ENCODE measurements around the gene LPP.

LPP gene

DNA sequence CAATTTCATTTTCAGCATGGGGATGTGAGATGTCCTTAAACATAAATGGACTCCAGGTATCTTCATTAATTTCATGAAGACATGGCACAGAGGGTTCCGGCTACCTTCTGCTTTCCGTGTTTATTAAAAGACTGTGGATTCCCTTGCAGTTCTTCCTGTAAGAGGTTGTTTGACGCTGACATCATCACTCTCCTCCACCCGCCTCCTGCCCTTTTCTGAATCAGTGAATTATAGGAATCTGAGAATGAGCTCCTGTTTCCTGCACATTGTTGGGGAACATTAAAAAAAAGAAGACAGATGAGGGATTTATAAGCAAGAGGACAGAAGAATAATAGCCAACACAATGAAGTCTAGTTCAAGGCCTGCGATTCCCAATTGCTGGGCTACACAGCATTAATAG lies 191.3 kb downstream of the LPP start:
- H3K9me3 Mint-ChIP-seq: no peaks in the 10 kb centered on the region
- DNase-seq (ENCODE audit: low spot score): no peak
- H3K27me3 Mint-ChIP-seq (ENCODE audit: low read depth): peaks cover 3% of the 10 kb centered on the region
- no peak overlapping the region for H3K4me3 Mint-ChIP-seq
- peaks cover 6% of the 10 kb centered on the region for H3K36me3 Mint-ChIP-seq (ENCODE audit: low read depth)
- peaks cover 2% of the 10 kb centered on the region for H3K4me1 Mint-ChIP-seq (ENCODE audit: low read depth)
- H3K27ac Mint-ChIP-seq: no peak overlapping the region

DNA sequence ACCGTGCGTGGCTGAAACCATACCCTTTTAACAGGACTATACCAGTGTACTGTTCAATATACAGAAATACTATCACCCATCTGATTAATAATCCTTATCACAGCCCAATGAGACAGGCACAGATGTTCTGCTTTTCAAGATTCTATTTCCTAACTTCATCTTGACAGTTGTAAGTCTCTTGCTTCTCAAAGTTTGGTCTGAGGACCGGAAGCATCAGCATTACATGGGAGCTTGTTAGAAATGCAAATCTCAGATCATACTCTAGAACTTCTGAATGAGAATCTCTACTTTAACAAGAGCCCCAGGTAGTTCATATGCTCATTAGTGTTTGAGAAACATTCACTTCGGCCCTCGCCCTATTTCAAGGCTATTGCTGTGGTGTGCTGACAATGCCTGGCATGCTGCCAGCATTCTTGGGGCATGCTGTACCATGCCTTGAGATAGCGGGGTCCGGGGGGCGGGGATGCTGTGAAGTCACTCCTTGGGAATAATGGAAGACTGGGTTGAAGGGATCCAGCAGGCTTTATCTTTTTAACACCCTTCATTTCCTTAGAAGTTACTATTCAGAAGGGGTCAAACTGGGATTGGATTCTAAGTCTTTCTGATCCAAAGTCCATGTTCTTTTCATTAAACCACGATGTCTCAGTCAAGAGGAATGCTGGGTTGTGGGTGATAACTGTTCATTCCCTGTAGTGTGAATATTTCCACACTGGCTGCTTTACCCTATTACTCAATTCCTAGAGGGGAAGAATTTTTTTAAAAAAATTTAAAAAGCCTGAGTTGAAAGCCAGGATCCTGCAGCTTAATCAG lies 194.7 kb downstream of the LPP start:
- no peak for DNase-seq (ENCODE audit: low spot score)
- Mint-ChIP-seq H3K36me3 (ENCODE audit: low read depth) (peaks cover 6% of the 10 kb centered on the region), H3K27me3 (ENCODE audit: low read depth) (no peaks in the 10 kb centered on the region), H3K27ac (no peak overlapping the region), H3K4me3 (no peak overlapping the region), H3K4me1 (ENCODE audit: low read depth) (peaks cover 3% of the 10 kb centered on the region), H3K9me3 (no peaks in the 10 kb centered on the region)

DNA sequence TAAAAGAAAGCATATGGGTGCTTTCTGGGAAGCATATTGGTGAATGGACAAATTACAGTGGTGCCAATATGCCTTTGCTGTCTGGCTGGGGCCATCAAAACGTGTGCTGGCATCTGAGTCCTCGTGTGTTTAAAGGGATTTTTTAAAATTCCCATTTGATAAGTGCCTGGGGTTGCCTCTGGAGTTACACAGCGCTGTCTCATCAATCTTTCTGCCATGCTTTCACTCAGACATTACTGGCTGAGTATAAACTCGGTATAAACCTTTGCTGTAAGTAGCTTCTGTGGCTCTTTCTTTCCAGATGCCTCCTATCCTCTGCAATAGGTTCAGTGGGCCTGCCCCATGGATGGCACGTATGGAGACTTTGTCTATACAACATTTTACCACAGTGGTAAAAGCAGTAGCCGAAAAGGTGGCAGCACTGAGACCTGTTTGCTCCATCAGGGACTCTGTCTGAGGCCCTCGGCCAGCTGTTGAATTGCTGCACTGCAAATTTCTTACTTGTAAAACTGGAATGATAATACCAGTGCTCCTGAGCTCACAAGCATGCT lies 195.5 kb downstream of the LPP start:
- no peak overlapping the region for H3K27ac Mint-ChIP-seq
- H3K4me1 Mint-ChIP-seq (ENCODE audit: low read depth): peaks cover 3% of the 10 kb centered on the region
- no peak overlapping the region for H3K4me3 Mint-ChIP-seq
- no peaks in the 10 kb centered on the region for H3K9me3 Mint-ChIP-seq
- peaks cover 6% of the 10 kb centered on the region for H3K36me3 Mint-ChIP-seq (ENCODE audit: low read depth)
- no peaks in the 10 kb centered on the region for H3K27me3 Mint-ChIP-seq (ENCODE audit: low read depth)
- no peak for DNase-seq (ENCODE audit: low spot score)

DNA sequence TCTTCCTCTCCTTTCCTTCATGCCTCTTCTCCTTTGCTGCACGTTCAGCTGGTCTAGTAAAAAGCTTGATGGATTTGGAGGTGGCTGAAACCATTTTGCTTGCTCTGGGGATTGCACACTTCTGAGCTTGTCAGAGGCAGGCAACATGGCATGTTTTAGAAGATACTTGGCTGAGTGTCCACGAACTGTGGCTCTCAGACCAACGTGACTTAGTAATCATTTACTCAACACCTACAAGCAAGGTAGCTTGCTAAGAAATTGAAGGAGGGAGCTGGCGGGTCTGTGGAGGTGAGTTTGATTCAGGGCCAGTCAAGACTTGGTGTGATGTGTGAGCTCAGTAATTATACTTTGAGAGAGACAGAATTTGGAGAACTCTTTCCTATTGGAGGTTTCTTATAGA lies 196.0 kb downstream of the LPP start:
- Mint-ChIP-seq H3K36me3 (ENCODE audit: low read depth) (peaks cover 6% of the 10 kb centered on the region), H3K27me3 (ENCODE audit: low read depth) (no peaks in the 10 kb centered on the region), H3K4me3 (no peak overlapping the region), H3K9me3 (no peaks in the 10 kb centered on the region), H3K27ac (no peak overlapping the region), H3K4me1 (ENCODE audit: low read depth) (peaks cover 3% of the 10 kb centered on the region)
- no peak for DNase-seq (ENCODE audit: low spot score)

DNA sequence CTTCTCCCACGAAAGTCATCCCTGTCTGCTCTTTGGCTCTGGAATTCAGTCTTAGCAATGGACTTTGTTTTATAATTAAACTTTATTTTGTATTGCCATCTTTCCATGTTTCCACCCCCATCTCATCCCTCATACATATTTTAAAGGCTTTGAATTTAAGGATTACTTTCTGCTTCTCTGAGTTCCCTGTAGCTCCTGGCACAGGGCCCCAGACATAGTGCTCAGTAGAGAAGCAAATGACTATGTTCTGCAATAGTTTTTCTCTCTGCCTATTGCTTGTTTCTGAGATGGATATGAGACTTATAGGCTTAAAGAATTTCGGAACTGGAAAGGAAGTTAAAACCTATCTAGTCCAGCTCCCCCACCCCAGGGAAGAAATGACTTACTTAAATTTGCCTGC lies 197.0 kb downstream of the LPP start:
- DNase-seq (ENCODE audit: low spot score): no peak
- H3K36me3 Mint-ChIP-seq (ENCODE audit: low read depth): peaks cover 4% of the 10 kb centered on the region
- no peaks in the 10 kb centered on the region for H3K27me3 Mint-ChIP-seq (ENCODE audit: low read depth)
- H3K4me1 Mint-ChIP-seq (ENCODE audit: low read depth): peaks cover 3% of the 10 kb centered on the region
- no peaks in the 10 kb centered on the region for H3K9me3 Mint-ChIP-seq
- no peak overlapping the region for H3K27ac Mint-ChIP-seq
- H3K4me3 Mint-ChIP-seq: no peak overlapping the region

DNA sequence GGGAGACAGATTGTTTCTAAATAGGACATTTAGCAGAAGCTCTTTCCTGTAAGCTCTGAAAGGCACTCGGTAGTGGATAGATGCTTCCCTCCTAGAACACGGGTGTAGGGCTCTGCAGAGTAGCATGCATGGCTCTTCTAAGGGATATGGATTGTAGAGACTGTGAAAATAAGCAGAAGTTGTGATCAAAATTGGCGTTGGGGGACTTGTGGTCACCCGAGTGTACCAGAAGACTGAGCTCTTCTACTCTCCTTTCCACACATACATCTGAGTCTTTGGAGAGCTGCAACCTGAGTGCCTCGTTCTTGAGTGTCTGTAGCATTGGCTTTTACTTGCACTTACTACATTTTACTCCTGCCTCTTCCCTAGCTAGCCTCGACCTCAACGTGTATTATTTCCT lies 197.7 kb downstream of the LPP start:
- Mint-ChIP-seq H3K9me3 (no peaks in the 10 kb centered on the region), H3K4me3 (no peak overlapping the region), H3K27ac (no peak overlapping the region)

DNA sequence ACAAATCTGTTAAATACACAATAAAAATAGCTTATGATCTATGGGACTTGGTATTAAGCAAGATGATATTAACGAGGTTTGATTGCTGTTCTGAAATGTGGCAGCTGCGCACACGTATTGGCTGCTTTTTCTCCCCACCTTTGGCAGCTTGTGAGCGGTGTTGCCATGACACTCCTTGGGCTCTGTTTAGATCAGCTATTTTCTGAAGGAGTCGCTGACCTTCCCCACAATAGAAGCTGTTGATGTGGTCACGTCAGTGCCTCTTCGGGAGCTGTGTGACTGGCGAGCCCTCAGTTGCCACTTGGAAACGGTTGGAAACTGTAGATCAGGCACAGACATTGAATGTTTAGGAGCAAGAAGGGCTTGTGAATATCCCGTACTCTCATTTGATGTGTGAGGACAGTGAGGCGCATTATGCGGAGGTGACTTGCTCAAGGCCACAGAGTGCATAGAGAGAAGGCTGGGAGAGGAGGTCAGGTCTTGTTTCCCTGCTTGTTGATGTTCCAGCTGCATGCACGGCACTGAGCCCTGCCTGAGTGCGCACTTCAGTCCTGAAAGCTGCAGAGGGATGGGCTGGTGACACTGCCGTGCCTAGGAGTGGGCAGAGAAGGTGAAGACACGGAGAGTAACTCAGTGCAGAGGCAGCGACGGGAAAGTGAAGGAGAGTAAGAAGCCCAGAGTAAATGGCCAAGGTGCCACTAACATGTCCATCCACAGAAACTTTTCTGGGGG lies 198.4 kb downstream of the LPP start:
- Mint-ChIP-seq H3K36me3 (ENCODE audit: low read depth) (peaks cover 3% of the 10 kb centered on the region), H3K27me3 (ENCODE audit: low read depth) (no peaks in the 10 kb centered on the region), H3K4me3 (no peak overlapping the region), H3K27ac (no peak overlapping the region), H3K4me1 (ENCODE audit: low read depth) (peaks cover 3% of the 10 kb centered on the region), H3K9me3 (no peaks in the 10 kb centered on the region)
- no peak for DNase-seq (ENCODE audit: low spot score)

More for the DNA sequence above, 197.7 kb downstream of the LPP start:
- peaks cover 3% of the 10 kb centered on the region for H3K4me1 Mint-ChIP-seq (ENCODE audit: low read depth)
- peaks cover 4% of the 10 kb centered on the region for H3K36me3 Mint-ChIP-seq (ENCODE audit: low read depth)
- H3K27me3 Mint-ChIP-seq (ENCODE audit: low read depth): no peaks in the 10 kb centered on the region
- no peak for DNase-seq (ENCODE audit: low spot score)

DNA sequence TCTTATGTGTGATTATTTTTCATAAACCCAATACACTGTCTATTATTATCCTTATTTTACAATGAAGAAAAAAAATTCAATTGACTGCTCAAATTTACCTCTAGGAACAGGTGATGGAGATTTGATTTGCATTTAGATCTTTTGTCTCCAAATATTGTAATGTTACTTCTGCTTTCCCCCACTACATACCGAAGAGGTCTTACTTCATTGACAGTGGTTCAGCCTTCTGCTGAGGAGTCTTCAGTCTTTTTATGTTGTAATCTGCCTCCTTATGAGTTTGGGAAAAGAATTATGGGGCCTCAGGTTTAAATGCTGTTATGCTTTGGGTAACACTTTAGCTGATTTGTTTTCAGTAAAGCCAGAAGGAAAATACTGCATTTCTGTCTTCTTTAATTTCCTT lies 199.5 kb downstream of the LPP start:
- H3K27ac Mint-ChIP-seq: no peak overlapping the region
- DNase-seq (ENCODE audit: low spot score): no peak
- no peaks in the 10 kb centered on the region for H3K27me3 Mint-ChIP-seq (ENCODE audit: low read depth)
- no peak overlapping the region for H3K4me3 Mint-ChIP-seq
- H3K4me1 Mint-ChIP-seq (ENCODE audit: low read depth): peaks cover 7% of the 10 kb centered on the region
- no peaks in the 10 kb centered on the region for H3K36me3 Mint-ChIP-seq (ENCODE audit: low read depth)
- H3K9me3 Mint-ChIP-seq: no peaks in the 10 kb centered on the region

DNA sequence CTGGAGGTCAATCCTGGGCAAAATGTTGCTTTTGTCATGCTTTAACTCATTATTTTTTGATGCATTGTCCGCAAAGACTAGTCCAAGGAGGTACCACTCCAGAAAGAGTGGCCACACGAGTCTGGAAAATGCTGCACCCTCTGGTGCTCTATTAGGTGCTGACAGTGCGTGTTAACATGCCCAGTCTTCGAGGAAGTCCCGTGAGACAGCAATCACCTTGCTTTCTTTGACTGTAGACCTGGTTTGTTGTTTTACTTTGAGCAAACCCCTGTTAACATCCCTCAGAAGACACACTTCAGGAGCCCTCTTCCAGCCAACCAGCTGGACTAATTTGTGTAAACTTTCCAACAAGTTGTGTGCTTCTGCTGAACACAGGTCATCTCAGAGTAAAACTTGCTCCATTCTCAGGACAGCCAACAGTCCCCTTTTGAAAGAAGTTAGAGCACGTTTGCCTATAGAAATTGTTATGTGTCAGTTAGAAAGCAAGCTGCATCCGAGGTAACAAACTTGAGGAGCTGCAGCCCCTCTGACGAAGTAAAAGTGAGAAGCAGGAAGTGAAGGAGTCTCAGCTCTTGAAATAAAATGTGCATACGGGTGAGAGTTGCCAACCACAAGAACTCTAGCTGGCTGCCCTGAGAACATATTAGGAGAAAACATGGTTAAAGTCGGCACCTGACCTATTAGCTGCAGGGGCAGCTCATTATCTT lies 205.0 kb downstream of the LPP start:
- DNase-seq (ENCODE audit: low spot score): peak; percentile 15
- H3K27ac Mint-ChIP-seq: no peak overlapping the region
- peaks cover 9% of the 10 kb centered on the region for H3K36me3 Mint-ChIP-seq (ENCODE audit: low read depth)
- H3K4me3 Mint-ChIP-seq: peak overlapping the region; percentile 28
- peaks cover 4% of the 10 kb centered on the region for H3K27me3 Mint-ChIP-seq (ENCODE audit: low read depth)
- peaks cover 31% of the 10 kb centered on the region for H3K4me1 Mint-ChIP-seq (ENCODE audit: low read depth)
- H3K9me3 Mint-ChIP-seq: no peaks in the 10 kb centered on the region

DNA sequence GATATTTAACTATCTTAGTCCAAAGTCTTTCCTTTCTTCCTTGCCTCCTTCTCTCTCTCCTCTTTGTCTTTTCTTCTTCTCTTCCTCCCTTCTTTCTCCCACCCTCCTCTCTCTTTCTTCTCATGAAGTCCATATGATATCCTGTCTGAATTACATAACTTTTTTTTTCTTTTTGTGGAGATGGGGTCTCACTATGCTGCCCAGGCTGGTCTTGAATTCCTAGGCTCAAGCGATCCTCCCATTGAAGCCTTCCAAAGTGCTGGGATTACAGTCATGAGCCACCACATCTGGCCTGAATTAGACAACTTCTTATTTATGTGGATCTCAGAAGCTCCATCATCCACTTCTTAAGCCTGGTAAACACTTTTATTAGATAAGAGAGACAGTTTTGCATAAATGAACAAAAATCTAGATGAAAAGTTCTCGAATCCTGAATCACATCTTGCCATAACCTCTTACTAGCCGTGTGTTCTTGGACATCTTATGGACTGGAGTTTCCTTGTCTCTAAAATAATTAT lies 206.5 kb downstream of the LPP start:
- no peak overlapping the region for H3K4me3 Mint-ChIP-seq
- H3K27me3 Mint-ChIP-seq (ENCODE audit: low read depth): peaks cover 4% of the 10 kb centered on the region
- no peak overlapping the region for H3K27ac Mint-ChIP-seq
- DNase-seq (ENCODE audit: low spot score): no peak
- peaks cover 9% of the 10 kb centered on the region for H3K36me3 Mint-ChIP-seq (ENCODE audit: low read depth)
- H3K4me1 Mint-ChIP-seq (ENCODE audit: low read depth): peaks cover 34% of the 10 kb centered on the region
- H3K9me3 Mint-ChIP-seq: no peaks in the 10 kb centered on the region

DNA sequence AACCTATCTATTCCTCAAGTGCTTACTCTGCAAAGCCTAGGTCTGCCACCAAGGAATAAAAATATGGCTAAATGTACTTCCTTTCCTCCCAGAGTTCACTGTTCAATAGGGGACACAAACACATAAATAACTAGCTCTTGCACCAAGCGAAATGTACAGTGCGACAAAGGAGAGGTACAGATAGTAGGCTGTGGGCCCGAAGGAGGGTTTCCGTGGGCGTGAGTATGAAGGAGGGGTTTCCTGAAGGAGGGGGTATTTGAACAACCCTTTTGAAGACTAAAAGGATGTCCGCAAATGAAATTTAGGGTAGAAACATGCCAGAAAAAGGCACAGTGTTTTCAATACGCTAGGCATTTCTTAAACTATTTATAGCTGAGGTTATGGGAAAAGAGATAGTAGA lies 207.9 kb downstream of the LPP start:
- Mint-ChIP-seq H3K9me3 (no peaks in the 10 kb centered on the region), H3K4me1 (ENCODE audit: low read depth) (peaks cover 34% of the 10 kb centered on the region), H3K36me3 (ENCODE audit: low read depth) (peaks cover 9% of the 10 kb centered on the region), H3K27ac (no peak overlapping the region), H3K27me3 (ENCODE audit: low read depth) (peaks cover 4% of the 10 kb centered on the region), H3K4me3 (no peak overlapping the region)
- DNase-seq (ENCODE audit: low spot score): no peak

DNA sequence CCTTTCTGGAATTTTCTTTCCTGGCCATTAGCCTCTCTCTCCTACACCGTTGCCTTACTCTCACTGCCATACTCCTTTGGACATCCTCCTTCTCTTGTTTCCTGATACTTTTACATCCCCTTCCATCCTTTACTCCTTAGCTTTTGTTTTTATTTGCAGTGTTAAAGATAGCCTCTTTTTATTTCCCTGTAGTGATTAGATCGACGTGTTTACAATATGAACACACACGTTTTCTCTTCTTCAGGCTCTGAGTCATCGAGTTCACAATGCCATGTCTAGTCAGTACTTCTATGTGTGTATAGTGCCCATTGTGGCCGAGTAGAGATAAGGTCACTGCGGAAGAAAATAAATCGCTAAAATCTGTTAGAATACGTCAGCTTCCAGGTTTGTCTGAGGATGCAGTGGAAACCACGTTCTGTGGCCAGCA lies 208.5 kb downstream of the LPP start:
- Mint-ChIP-seq H3K27me3 (ENCODE audit: low read depth) (peaks cover 4% of the 10 kb centered on the region), H3K9me3 (no peaks in the 10 kb centered on the region), H3K4me3 (no peak overlapping the region), H3K4me1 (ENCODE audit: low read depth) (peaks cover 34% of the 10 kb centered on the region), H3K36me3 (ENCODE audit: low read depth) (peaks cover 9% of the 10 kb centered on the region), H3K27ac (no peak overlapping the region)
- DNase-seq (ENCODE audit: low spot score): no peak

DNA sequence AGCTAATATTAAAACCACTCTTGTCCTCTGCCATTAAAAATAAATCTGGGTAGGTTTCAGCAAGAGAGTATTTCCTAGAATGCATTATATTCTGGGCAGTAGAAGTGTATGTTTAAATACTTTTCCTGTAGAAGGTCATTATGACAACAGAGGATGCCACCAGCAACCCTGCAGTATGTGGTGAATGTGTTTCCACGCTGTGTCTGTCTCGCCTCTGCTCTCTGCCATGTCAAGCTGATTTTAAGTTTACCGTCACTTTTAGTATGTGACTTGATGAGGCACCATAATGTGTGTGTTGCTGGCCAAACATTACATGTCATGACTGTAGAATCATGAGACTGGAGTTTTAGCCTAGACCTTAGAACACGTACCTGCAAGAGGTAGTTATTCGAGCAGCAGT lies 211.2 kb downstream of the LPP start:
- H3K4me3 Mint-ChIP-seq: no peak overlapping the region
- peaks cover 6% of the 10 kb centered on the region for H3K36me3 Mint-ChIP-seq (ENCODE audit: low read depth)
- H3K27me3 Mint-ChIP-seq (ENCODE audit: low read depth): peaks cover 3% of the 10 kb centered on the region
- DNase-seq (ENCODE audit: low spot score): no peak
- no peaks in the 10 kb centered on the region for H3K9me3 Mint-ChIP-seq
- H3K27ac Mint-ChIP-seq: no peak overlapping the region
- H3K4me1 Mint-ChIP-seq (ENCODE audit: low read depth): peaks cover 17% of the 10 kb centered on the region
